DND-41 (cell line): ENCODE results near the gene FAM83E.

Source experiments
- CTCF ChIP-seq: IDR thresholded peaks from 2 replicates; pipeline ENCODE4 v1.5.1; 2012; ENCODE audit warnings: borderline replicate concordance, low read length, moderate library complexity, mild to moderate bottlenecking; ENCODE audit not compliant: poor library complexity, severe bottlenecking; ENCODE audit errors: extremely low read depth
- EZH2 ChIP-seq: IDR thresholded peaks from 3 replicates; pipeline ENCODE4 v1.6.1; 2012; ENCODE audit warnings: borderline replicate concordance, low read depth, mild to moderate bottlenecking, moderate library complexity, low read length, inconsistent platforms; ENCODE audit not compliant: severe bottlenecking

- TF ChIP-seq CTCF (no peak), EZH2 (no peak)
Measured at GRCh38 chr19:48569814-48570213, 45.1 kb downstream of the FAM83E start.
